Measurements from ENCODE around the gene HS2ST1.

- TF ChIP-seq POLR2A (IDR thresholded peaks at IDR 0.05) = no peak
- no peak for TF ChIP-seq CTCF (IDR thresholded peaks at IDR 0.05)
- no peak for TF ChIP-seq POLR2AphosphoS5 (IDR thresholded peaks at IDR 0.05)
These were observed 213.1 kb downstream of the HS2ST1 start for GRCh38 chr1:87127581-87127980.
